H9 (cell line): ENCODE results near the gene CCDC174. TPM values are rescaled to one million over a fixed set of nuclear protein-coding genes. Genes with fewer than 3 reads are reported as not detected.

Source experiments
- DNase-seq: peaks from one replicate; pipeline ENCODE4 v3.0.0-alpha.2; 2017
- H2AFZ ChIP-seq: one replicate; pipeline ENCODE4 v1.6.1; 2013; ENCODE audit warnings: mild to moderate bottlenecking, low read length, control low read depth, moderate library complexity
- H2AK5ac ChIP-seq: 2 replicates; pipeline ENCODE4 v1.6.1; 2013; ENCODE audit warnings: low read length, control low read depth, mixed read lengths; ENCODE audit not compliant: insufficient read length
- H2BK120ac ChIP-seq: one replicate; pipeline ENCODE4 v1.6.1; 2013; ENCODE audit warnings: low read depth, mild to moderate bottlenecking, low read length, control low read depth, inconsistent platforms; ENCODE audit not compliant: poor library complexity, severe bottlenecking
- H2BK12ac ChIP-seq: 2 replicates; pipeline ENCODE4 v1.6.1; 2013; ENCODE audit warnings: low read length, control low read depth, mixed read lengths, low read depth; ENCODE audit not compliant: insufficient read length
- H2BK15ac ChIP-seq: 2 replicates; pipeline ENCODE4 v1.6.1; 2013; ENCODE audit warnings: low read depth, low read length, control low read depth
- H2BK20ac ChIP-seq: one replicate; pipeline ENCODE4 v1.6.1; 2013; ENCODE audit warnings: low read depth, mild to moderate bottlenecking, low read length, control low read depth, inconsistent platforms; ENCODE audit not compliant: poor library complexity, severe bottlenecking
- H2BK5ac ChIP-seq: 2 replicates; pipeline ENCODE4 v1.6.1; 2013; ENCODE audit warnings: low read length, control low read depth, mixed read lengths; ENCODE audit not compliant: insufficient read length
- H3K14ac ChIP-seq: 2 replicates; pipeline ENCODE4 v1.6.1; 2013; ENCODE audit warnings: low read length, control low read depth; ENCODE audit not compliant: insufficient read depth
- H3K18ac ChIP-seq: 2 replicates; pipeline ENCODE4 v1.6.1; 2013; ENCODE audit warnings: low read depth, mild to moderate bottlenecking, mixed read lengths, low read length, control low read depth; ENCODE audit not compliant: insufficient read length
- H3K23ac ChIP-seq: 2 replicates; pipeline ENCODE4 v1.6.1; 2013; ENCODE audit warnings: low read length, control low read depth, mixed read lengths, low read depth; ENCODE audit not compliant: insufficient read length
- H3K23me2 ChIP-seq: 2 replicates; pipeline ENCODE4 v1.6.1; 2013; ENCODE audit warnings: low read depth, mild to moderate bottlenecking, mixed read lengths, low read length, control low read depth; ENCODE audit not compliant: insufficient read length, poor library complexity, severe bottlenecking
- H3K27ac ChIP-seq: 2 replicates; pipeline ENCODE4 v1.5.1; 2013; ENCODE audit warnings: low read length, control low read depth, mixed read lengths, low read depth; ENCODE audit not compliant: insufficient read length
- H3K27me3 ChIP-seq: 2 replicates; pipeline ENCODE4 v1.6.1; 2013; ENCODE audit warnings: low read length, control low read depth, inconsistent platforms; ENCODE audit not compliant: insufficient read depth
- H3K4ac ChIP-seq: 2 replicates; pipeline ENCODE4 v1.6.1; 2013; ENCODE audit warnings: low read depth, mild to moderate bottlenecking, control low read depth, inconsistent platforms, low read length, moderate library complexity
- H3K4me1 ChIP-seq: 2 replicates; pipeline ENCODE4 v1.6.1; 2013; ENCODE audit warnings: low read length, control low read depth, inconsistent platforms; ENCODE audit not compliant: insufficient read depth
- H3K4me2 ChIP-seq: 2 replicates; pipeline ENCODE4 v1.6.1; 2013; ENCODE audit warnings: low read length, control low read depth, mixed read lengths; ENCODE audit not compliant: insufficient read length, insufficient read depth
- H3K56ac ChIP-seq: 2 replicates; pipeline ENCODE4 v1.6.1; 2013; ENCODE audit warnings: low read depth, mild to moderate bottlenecking, mixed read lengths, low read length, control low read depth; ENCODE audit not compliant: insufficient read length
- H3K79me1 ChIP-seq: 2 replicates; pipeline ENCODE4 v1.6.1; 2013; ENCODE audit warnings: low read depth, mild to moderate bottlenecking, moderate library complexity, low read length, control low read depth, inconsistent platforms; ENCODE audit not compliant: insufficient read depth, poor library complexity, severe bottlenecking
- H3K79me2 ChIP-seq: 2 replicates; pipeline ENCODE4 v1.6.1; 2013; ENCODE audit warnings: low read length, control low read depth, inconsistent platforms; ENCODE audit not compliant: insufficient read depth
- H3K9ac ChIP-seq: 2 replicates; pipeline ENCODE4 v1.6.1; 2013; ENCODE audit warnings: low read length, control low read depth, mixed read lengths; ENCODE audit not compliant: insufficient read length; ENCODE audit errors: extremely low read depth
- H3K9me3 ChIP-seq: one replicate; pipeline ENCODE4 v1.6.1; 2013; ENCODE audit warnings: low read depth, low read length, inconsistent platforms; ENCODE audit not compliant: control insufficient read depth
- H3T11ph ChIP-seq: one replicate; pipeline ENCODE4 v1.6.1; 2013; ENCODE audit warnings: mild to moderate bottlenecking, low read length, control low read depth, inconsistent platforms
- H4K20me1 ChIP-seq: one replicate; pipeline ENCODE4 v1.6.1; 2013; ENCODE audit not compliant: control insufficient read depth, insufficient read length, insufficient read depth
- H4K5ac ChIP-seq: 2 replicates; pipeline ENCODE4 v1.6.1; 2013; ENCODE audit warnings: low read depth, mild to moderate bottlenecking, mixed read lengths, low read length, control low read depth; ENCODE audit not compliant: insufficient read length
- H4K8ac ChIP-seq: replicated peaks from 2 replicates; pipeline ENCODE4 v1.6.1; 2013; ENCODE audit warnings: low read length, control low read depth, mixed read lengths, low read depth; ENCODE audit not compliant: insufficient read length
- H4K91ac ChIP-seq: 2 replicates; pipeline ENCODE4 v1.6.1; 2013; ENCODE audit warnings: low read depth, mild to moderate bottlenecking, moderate library complexity, mixed read lengths, low read length, control low read depth; ENCODE audit not compliant: insufficient read length
- H3K27ac Mint-ChIP-seq, 3 experiments: 2 replicates in 2 of 3; 3 replicates in 1 of 3; pipeline ENCODE4 v1.8.0; 2020 to 2021; ENCODE audit warnings: mixed read lengths in 3 of 3, mild to moderate bottlenecking in 1 of 3, moderate library complexity in 1 of 3
- H3K27me3 Mint-ChIP-seq: 2 replicates; pipeline ENCODE4 v1.8.0; 2021; ENCODE audit warnings: low read depth, mild to moderate bottlenecking, moderate library complexity, mixed read lengths
- H3K36me3 Mint-ChIP-seq, 3 experiments: 2 replicates in 2 of 3; 3 replicates in 1 of 3; pipeline ENCODE4 v1.8.0; 2020 to 2021; ENCODE audit warnings: low read depth in 3 of 3, mixed read lengths in 3 of 3; ENCODE audit not compliant: insufficient read depth in 1 of 3
- H3K4me1 Mint-ChIP-seq, 2 experiments: 2 replicates each; pipeline ENCODE4 v1.8.0; 2020; ENCODE audit warnings: mixed read lengths in 2 of 2
- H3K4me3 Mint-ChIP-seq, 2 experiments: 2 replicates in 1 of 2; 3 replicates in 1 of 2; pipeline ENCODE4 v1.8.0; 2020 to 2021; ENCODE audit warnings: mild to moderate bottlenecking in 2 of 2, mixed read lengths in 2 of 2, moderate library complexity in 1 of 2
- H3K9me3 Mint-ChIP-seq, 2 experiments: 2 replicates in 1 of 2; 3 replicates in 1 of 2; pipeline ENCODE4 v1.8.0; 2020; ENCODE audit warnings: mild to moderate bottlenecking in 2 of 2, mixed read lengths in 2 of 2, moderate library complexity in 1 of 2
- WGBS: extraction: QIAGEN DNeasy Blood & Tissue Kit; methylation state at CpG from one replicate; pipeline ENCODE4 v1.1.7; 2013; ENCODE audit warnings: missing lambda C conversion rate, low lambda C conversion rate, mixed read lengths; ENCODE audit not compliant: insufficient read length; ENCODE audit errors: extremely low coverage; 5-methylcytosine and 5-hydroxymethylcytosine counted together
- total RNA-seq: library from RNA; stranded (reverse); gene quantifications from 2 replicates; pipeline ENCODE4 v1.2.1, GENCODE V29; 2021
- TF ChIP-seq, protein P1 (sequence below): fragments of 200-600 bp; sonication (generic); conservative IDR thresholded peaks from 3 replicates; pipeline ENCODE4 v1.8.0; 2021; ENCODE audit warnings: antibody characterized with exemption, mild to moderate bottlenecking

CCDC174 gene
- total RNA-seq, 1 experiment from 2014 or later = 15.2 TPM

DNA sequence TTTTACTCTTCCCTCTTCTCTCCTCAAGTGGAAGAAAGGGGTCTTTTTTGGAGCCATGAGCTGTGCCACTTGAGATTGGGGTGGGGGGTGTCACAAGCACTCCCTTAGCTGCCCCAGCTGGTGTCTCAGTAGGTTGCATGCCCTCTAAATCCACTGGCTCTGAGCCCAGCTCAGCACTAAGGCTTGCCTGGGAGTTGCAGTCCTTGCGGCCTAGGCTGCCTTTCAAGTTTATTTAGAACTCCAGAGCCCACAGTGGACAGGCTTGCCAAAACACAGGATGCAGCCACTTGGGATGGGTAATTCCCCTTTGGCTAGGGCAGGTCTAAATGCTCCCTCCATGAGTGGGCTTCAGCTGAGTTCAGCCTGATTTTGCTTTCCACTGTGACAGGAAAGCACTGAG lies 48.1 kb downstream of the CCDC174 start:
- H2BK15ac ChIP-seq = no peak overlapping the region
- H3K23ac ChIP-seq = no peak overlapping the region
- no peaks in the 10 kb centered on the region for H3K79me2 ChIP-seq
- no CpG with 5 or more reads among the region's 1 CpG for WGBS
- Mint-ChIP-seq H3K4me1 (no peaks in the 10 kb centered on the region), H3K4me3 (no peak overlapping the region), H3K9me3 (no peaks in the 10 kb centered on the region), H3K27me3 (peaks cover 13% of the 10 kb centered on the region), H3K27ac (no peak overlapping the region), H3K36me3 (no peaks in the 10 kb centered on the region)
- no peak overlapping the region for H3K4ac ChIP-seq
- no peaks in the 10 kb centered on the region for H3K23me2 ChIP-seq
- no peak overlapping the region for H3K27ac ChIP-seq
- no peaks in the 10 kb centered on the region for H3K27me3 ChIP-seq
- no peak overlapping the region for H3T11ph ChIP-seq
- no peak overlapping the region for H4K5ac ChIP-seq
- H2AK5ac ChIP-seq = no peak overlapping the region
- no peaks in the 10 kb centered on the region for H3K79me1 ChIP-seq
- no peak overlapping the region for H2BK20ac ChIP-seq
- H2AFZ ChIP-seq = no peak overlapping the region
- no peak overlapping the region for H3K9ac ChIP-seq
- no peak overlapping the region for H3K4me2 ChIP-seq
- H3K56ac ChIP-seq = no peak overlapping the region
- no peak overlapping the region for H3K18ac ChIP-seq
- no peaks in the 10 kb centered on the region for H4K20me1 ChIP-seq
- TF ChIP-seq, protein P1, sequence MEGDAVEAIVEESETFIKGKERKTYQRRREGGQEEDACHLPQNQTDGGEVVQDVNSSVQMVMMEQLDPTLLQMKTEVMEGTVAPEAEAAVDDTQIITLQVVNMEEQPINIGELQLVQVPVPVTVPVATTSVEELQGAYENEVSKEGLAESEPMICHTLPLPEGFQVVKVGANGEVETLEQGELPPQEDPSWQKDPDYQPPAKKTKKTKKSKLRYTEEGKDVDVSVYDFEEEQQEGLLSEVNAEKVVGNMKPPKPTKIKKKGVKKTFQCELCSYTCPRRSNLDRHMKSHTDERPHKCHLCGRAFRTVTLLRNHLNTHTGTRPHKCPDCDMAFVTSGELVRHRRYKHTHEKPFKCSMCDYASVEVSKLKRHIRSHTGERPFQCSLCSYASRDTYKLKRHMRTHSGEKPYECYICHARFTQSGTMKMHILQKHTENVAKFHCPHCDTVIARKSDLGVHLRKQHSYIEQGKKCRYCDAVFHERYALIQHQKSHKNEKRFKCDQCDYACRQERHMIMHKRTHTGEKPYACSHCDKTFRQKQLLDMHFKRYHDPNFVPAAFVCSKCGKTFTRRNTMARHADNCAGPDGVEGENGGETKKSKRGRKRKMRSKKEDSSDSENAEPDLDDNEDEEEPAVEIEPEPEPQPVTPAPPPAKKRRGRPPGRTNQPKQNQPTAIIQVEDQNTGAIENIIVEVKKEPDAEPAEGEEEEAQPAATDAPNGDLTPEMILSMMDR = no peak
- no peak for DNase-seq
- H3K4me1 ChIP-seq = no peaks in the 10 kb centered on the region
- H2BK12ac ChIP-seq = no peak overlapping the region
- no peak overlapping the region for H4K91ac ChIP-seq
- no peaks in the 10 kb centered on the region for H3K9me3 ChIP-seq
- H4K8ac ChIP-seq = no peak overlapping the region
- no peak overlapping the region for H2BK5ac ChIP-seq
- H2BK120ac ChIP-seq = no peak overlapping the region
- no peak overlapping the region for H3K14ac ChIP-seq
